Midbrain (tissue), 1 donor: ENCODE data around the gene ELK1.
"Not testable (repeated sequence)": the region's sequence is repeated elsewhere in the genome, so short reads cannot be mapped to it uniquely, and the experiment has no call there.

Source experiments
- DNase-seq: peaks from one replicate; lab custom pipeline; 2025; lab: John Stamatoyannopoulos, UW

Gene ELK1

DNA sequence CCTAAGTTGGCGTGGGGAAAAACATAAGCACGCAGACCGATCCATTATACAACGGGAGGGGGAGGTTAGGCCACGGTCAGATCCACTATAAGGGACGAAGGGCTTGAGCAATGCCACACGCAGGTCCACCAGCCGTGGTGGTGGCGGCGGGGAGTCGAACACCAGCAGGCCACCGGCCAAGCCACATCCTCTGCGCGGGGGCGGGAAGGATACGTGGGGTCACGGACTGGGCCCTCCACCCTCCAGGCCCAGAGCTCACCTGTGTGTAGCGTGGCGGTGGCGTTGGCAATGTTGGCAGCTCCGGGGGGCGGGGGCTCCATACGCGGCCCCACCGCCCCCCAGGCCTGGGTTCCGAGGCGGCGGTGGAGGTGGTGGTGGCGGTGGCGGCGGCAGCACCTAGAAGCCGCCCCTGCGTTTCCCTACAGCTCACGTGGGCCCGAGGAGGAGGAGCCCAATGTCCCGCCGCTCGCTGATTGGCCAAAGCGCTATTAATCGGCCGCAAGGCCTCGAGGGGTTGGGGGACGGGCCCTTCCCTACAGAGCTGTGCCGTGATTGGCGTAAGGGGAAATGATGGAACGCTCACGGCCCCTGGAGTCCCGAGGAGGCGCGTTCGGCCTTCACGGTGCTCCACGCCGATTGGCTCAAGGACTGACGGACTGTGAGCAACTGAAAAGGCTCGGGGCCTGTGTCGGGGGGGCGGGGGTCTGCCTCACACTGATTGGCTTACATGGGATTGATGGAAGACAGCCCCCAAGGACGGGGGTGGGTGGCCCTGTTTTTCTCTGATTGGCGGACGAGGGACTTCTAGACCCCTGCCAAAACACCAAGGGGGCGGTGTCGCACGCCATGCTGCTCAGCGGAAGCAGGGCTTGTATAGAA, at the start of gene ELK1:
TSS of gene ELK1 (minus strand) at position 400 of the 879 bp plus-strand sequence. CDS start 9,122 bp downstream, outside the sequence.
- DNase-seq: peak; percentile 97

DNA sequence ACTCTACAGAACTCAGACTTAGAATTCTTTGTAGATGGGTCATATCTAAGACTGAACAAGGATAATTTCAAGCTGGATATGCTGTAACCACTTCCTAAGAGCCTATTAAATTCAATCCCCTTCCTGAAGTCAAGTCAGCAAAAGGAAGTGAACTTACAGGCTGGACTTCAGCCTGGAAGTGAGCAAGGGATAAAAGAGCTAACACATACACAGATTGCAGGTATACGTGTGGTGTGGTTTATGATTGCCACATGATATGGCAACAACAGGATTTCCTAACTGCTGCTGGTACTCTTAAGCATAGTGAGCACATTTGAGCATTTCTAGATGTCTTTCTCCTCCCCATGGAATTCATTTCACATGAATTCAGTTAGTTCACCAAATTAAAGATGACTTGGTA, 46.8 kb upstream of the ELK1 start:
- no peak for DNase-seq

- DNase-seq: no peak
Measured at GRCh38 chrX:47690175-47690574, 39.8 kb upstream of the ELK1 start.

DNA sequence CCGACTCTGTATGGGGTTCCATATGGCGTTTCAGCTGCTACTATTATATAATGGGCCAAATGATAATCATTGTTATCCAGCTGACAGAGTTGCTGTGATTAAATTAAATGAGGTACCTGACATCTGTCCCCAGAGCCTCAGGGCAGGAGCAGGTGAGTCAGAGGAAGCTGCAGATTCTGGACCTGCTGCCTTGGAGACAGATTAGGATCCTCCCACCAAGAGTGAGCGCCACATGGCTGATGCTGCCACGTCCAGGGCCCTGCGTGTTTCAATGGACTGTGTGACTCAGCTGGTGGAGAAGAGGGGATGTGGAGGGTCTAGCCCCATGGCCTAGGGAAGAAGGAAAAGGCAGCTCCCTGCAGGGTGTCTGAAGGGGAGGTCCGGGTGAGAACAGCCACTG, 36.9 kb upstream of the ELK1 start:
- no peak for DNase-seq

- no peak for DNase-seq
Measured at GRCh38 chrX:47683829-47684205, 33.5 kb upstream of the ELK1 start.

DNA sequence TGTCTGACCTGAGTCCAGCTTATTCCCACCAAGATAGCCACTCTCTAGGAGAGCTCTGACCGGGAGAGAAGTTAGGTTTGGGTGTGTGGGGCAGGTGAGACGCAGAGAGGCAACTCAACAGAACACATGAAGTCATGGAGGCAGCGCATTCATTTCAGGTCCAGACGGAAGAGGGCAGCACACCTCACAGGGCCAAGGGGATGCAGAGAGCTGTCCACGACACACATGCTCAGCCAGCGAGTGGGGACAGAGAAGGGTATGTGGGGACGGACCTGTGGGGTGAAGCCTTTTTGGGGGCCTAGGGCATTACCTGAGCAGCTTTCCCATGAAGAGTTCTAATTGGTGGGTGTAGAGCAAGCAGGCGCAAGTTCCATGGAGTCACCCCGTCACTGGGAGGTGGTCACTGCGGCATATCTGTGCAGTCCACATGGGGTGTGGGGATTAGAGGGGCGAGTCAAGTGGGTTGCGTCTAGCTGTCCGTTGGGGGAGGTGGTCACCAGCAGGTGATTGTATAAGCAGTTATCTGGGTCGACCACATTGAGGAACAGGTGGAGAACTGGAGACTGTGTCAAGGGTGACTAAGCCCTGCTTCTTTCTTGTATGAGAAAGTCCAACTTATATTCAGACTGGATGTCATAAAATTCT, 32.9 kb upstream of the ELK1 start:
- DNase-seq: no peak

- not testable (repeated sequence) for DNase-seq
Measured at GRCh38 chrX:47675959-47676859, 25.8 kb upstream of the ELK1 start.

DNA sequence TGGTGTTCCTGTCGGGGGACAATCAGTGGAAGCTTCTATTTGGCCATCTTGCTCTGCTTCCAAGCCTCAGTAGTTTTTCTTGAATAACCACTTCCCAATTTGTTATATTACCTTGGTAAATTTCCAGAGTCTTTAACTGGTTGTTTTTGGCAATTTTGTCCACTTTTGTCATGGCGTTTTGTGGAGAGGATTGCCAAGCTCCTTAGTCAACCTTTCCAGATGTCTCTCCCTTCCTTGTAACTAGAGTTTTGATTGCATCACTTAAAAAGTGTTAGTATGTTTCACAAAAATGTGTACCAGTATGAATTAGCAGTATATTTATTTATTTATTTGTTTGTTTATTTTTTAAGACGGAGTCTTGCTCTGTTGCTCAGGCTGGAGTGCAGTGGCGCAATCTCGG, 24.4 kb upstream of the ELK1 start:
- no peak for DNase-seq

GRCh38 chrX:47665797-47666196, 15.4 kb upstream of the ELK1 start:
- DNase-seq: not testable (repeated sequence)

GRCh38 chrX:47664737-47665136, 14.4 kb upstream of the ELK1 start:
- no peak for DNase-seq

- DNase-seq: no peak
Measured at GRCh38 chrX:47662144-47662657, 11.8 kb upstream of the ELK1 start.

DNA sequence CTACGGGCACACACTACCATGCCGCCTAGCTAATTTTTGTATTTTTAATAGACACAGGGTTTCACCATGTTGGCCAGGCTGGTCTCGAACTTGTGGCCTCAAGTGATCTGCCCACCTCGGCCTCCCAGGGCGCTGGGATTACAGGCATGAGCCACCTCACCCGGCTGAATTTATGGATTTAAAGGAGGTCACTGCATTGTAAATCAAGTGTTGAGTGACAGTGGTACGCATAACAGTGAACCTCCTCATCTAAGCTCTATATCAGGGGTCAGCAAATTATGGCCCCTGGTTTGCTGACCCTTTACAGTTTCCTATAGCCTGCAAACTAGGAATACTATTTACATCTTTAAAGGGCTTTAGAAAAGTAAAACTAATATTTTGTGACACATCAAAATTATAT, 11.2 kb upstream of the ELK1 start:
- DNase-seq: no peak

DNA sequence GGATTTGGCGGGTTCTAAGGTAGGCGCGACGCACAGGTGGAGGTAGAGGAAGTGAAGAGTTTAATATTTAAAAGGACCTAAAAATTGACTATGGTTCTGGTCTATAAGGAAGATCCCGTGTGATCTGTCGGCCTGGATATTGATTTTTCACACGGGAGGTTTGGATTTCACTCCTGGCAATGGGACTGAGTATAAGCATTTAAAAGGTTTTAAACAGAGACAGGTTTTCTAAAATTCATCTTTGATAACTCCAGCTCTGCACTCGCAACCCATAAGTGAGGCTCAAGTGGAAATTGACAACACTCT, 9.0 kb upstream of the ELK1 start:
- no peak for DNase-seq

GRCh38 chrX:47658684-47659420, 8.5 kb upstream of the ELK1 start, which contains the start of gene UXT:
TSS of gene UXT (minus strand) at chrX:47659180. CDS start at chrX:47658927, 253 bp downstream.
- DNase-seq: peak; percentile 87

DNA sequence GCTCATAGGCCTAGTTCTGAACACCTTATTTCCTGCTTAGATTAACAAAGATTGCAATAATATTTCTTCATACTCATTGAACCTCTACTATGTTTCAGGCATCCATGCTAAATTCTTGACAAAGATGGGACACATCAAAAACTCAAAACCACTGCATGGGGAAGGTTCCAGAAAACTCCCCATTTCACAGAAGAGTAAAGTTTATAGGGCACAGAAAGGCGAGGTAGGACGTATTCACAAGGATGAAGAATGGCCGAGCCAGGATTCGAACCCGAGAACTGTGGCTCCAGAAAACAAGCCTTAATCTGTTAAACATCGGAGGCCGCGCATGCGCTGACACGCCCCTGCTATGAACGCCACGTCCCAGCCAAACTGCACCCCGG, 7.9 kb upstream of the ELK1 start:
- DNase-seq: no peak

DNA sequence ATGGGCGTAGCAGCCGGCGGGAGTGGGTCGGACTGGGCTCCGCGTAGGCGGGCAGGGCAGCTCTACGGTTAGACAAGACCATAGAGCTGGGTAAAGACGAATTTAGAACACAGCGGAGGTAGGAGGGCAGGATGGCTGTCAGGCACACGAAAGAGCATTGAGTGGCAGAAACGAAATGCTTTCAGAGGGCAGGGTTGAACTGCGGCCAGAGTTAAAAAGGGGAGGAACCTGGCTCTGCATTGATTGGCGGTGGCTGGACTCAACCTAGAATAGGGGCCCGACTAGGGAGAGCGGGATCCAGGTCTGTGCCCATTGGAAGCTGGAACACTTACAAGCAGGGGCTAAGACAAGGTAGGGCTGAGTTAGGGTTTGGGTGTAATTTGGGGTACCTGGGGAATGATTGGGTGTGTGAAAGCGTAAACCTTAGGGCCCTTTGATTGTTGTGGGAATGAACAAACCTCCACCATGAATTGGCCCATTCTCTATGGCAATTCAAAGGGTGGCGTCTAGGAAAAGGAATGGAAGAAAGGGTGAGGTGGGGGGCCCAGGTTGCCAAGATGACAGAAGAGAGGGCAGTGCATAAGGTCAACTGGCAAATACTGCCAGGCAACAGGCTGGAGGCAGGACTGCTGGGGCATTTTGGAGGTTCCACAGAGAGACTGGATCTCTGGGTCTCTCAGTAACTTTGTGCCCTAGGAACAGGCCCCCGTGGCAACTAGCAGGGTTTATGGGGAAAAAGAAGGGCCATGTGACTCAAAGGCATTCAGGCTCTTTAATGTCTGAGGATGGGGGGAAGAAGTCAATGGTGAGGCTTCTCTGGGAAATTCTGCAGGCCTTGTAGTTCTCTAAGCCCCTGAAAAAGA, 911 bp upstream of the ELK1 start:
- peak; percentile 42 for DNase-seq

GRCh38 chrX:47649781-47650163, 591 bp downstream of the ELK1 start:
- no peak for DNase-seq

DNA sequence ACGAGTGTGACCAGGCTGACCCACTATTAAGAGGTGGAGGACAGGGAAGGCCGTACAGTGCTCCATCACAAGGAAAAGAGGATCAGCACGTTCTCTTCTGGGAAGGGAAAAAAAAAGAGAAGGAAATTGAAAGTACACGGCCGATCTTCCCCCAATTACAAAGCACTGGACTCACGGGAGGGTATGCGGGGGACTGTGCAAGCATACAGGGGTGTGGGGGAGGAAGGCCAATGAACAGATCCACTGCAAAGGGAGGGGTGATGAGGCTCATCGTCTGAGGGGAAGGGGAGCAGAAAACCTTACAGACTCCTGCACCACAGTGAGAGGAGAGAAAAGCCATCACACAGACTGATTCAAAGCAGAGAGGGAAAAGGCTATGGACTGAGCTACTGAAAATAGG, 1.1 kb downstream of the ELK1 start:
- DNase-seq: no peak

GRCh38 chrX:47648376-47648775, 2.0 kb downstream of the ELK1 start:
- DNase-seq: no peak

DNA sequence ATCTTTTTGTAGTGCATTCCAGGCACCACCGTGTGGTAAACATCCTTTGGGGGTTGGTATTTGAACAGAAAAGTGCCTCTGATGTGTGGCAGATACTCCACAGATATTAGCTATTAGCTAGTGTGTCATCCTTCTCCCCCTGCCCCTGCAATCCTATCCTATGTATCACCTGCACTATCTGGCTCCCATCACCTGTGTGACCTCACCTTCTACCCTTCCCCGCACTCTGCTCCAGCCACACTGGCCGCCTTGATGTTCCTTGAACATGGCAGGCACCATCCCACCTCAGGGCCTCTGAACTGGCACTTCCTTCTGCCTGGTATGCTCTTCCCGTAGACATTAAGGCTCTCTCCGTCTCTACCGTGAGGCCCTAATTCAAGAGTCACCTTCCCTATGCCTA, 3.7 kb downstream of the ELK1 start:
- no peak for DNase-seq

DNA sequence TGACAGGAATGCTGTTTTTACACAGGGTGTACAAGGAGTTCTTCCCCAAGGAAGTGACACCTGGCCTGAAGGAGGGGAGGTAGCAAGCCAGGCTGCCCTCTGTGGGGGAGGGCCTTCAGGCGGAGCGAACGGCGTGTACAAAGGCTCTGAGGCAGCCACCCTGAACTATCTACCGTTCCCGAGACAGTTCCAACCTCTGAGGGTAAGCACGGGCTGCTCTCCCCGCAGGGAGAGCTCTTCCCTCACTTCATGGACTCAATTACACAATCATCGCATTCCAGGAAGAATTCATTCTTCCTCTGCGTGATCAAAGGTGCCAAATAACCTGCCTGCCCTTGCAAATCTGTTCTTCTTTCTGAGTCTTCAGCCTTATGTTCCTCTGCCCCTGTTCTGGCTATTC, 4.8 kb downstream of the ELK1 start:
- no peak for DNase-seq
